NT2/D1 (cell line): ENCODE measurements around the gene INSR.
"Not testable (repeated sequence)": the region's sequence is repeated elsewhere in the genome, so short reads cannot be mapped to it uniquely, and the experiment has no call there.

ENCODE experiments used
- YY1 ChIP-seq: IDR thresholded peaks from 2 replicates; pipeline ENCODE4 v1.6.1; 2011; ENCODE audit not compliant: insufficient read length, insufficient read depth
- ZNF274 ChIP-seq: IDR thresholded peaks from 2 replicates; pipeline ENCODE4 v1.6.1; 2011; ENCODE audit warnings: mild to moderate bottlenecking, low read depth, low read length

DNA sequence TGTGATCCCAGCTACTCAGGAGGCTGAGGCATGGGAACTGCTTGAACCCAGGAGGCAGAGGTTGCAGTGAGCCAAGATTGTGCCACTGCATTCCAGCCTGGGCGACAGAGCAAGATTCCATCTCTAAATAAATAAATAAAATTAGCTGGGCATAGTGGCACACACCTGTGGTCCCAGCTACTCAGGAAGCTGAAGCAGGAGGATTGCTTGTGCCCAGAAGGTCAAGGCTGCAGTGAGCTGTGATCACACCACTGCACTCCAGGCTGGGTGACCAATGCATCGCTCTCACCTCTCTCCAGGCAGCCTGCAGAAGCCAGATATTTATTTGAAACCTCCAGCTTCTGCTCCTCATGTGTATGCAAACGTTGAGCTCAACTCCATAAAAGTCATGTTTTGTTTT, 85.2 kb downstream of the INSR start:
- not testable (repeated sequence) for TF ChIP-seq YY1, ZNF274
